Activated naive CD4-positive, alpha-beta T cell treated with anti-CD3 and anti-CD28 coated beads, Interleukin-2, amount 10 ng/mL, durations not matched to agents 5 hours and 36 hours (primary cell): Measurements from ENCODE around the gene ADIPOQ. TPM values are rescaled to one million over a fixed set of nuclear protein-coding genes. Genes with fewer than 3 reads are reported as not detected.

Source experiments
- total RNA-seq, 2 experiments: library from RNA; stranded (reverse); gene quantifications; one replicate each; pipeline ENCODE4 v1.2.3, GENCODE V29; 2021

ADIPOQ gene
- not detected for total RNA-seq

DNA sequence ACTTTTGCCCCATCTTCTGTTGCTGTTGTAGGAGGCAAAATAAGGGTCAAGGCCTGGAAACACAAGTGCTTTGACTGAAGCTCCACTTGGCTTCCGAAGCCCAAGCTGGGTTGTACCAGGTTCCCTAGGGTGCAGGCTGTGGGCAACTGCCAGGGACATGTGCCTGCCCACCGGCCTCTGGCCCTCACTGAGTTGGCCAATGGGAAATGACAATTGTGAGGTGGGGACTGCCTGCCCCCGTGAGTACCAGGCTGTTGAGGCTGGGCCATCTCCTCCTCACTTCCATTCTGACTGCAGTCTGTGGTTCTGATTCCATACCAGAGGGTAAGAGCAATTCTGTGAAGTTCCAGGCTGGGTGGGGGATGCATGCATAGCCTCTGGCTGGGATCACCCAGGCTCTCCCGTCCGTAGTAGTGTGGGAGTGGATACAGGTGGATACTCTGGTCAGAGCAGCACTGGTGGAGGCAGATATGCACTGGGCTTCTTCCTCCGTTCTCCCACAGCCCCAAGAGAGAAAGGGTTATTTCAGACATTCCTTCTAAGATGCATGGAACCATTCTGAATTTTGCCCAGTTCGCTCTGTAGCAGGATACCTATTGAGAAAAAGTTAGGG, at the start of gene ADIPOQ:
Gene ADIPOQ, plus strand, starts transcription at position 285 of the 613 bp plus-strand sequence. CDS start 10,349 bp downstream, outside the sequence.

DNA sequence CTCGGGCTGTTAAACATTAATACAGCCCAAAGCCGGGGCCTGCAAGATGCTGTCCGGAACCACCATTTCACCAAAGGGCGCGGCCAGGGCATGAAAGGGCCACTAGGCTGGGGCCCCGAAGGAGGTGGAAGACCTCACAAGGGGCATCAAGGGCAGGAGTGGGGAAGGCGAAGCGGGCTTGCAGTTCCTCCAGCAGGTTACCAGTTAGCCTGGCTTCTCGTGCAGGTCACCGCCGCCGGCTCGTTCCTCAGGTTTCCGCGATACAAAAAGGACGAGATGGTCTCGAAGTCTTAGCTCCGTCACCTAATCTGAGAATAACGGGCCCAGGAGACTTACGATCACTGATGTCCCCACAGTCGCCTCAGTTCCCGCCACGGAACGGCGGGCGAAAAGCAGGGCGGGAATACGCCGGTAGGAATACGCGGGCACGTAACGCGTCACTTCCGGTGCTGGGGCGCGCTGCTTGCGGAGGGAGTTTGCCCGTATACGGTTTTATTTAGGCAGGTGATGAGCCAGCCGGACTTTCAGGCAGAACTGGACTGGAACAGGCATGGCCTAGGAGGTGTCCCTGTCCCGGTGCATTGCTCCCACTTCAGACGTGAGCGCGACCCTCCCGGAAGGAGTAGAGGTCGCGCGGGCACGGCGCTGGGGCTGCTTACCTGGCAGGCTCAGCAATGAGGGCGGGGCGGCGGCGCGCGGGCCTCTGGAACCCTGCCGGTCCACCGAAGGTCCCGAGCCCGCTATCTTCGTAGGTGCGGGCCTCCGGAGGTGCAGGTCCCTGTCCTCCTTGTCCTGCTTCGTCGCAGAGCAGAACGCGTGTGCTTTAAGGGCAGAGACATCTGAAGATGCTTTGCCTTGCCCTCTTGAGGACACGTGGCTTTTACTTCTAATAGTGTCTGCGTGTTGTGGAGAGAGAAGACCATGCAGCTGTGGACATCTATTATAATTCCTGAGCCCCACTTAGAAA, 36.1 kb upstream of the ADIPOQ start, which contains the start of gene RFC4:
Gene RFC4, minus strand, starts transcription at position 394 of the 967 bp plus-strand sequence. CDS start 1,769 bp downstream, outside the sequence.

Other genes with a start within 250 kb of the ADIPOQ start
- not detected for gene AHSG, start 229.7 kb upstream of the ADIPOQ start, total RNA-seq
- not detected for gene FETUB, start 202.3 kb upstream of the ADIPOQ start, total RNA-seq
- gene HRG, start 176.7 kb upstream of the ADIPOQ start, total RNA-seq = not detected
- not detected for gene KNG1, start 125.4 kb upstream of the ADIPOQ start, total RNA-seq
- gene EIF4A2, start 59.1 kb upstream of the ADIPOQ start, total RNA-seq = 100 to 1,000 TPM; 392 to 397 TPM
- 10 to 100 TPM; 54.7 to 58.5 TPM for gene RFC4, start 36.2 kb upstream of the ADIPOQ start, total RNA-seq
- gene ST6GAL1, start 87.8 kb downstream of the ADIPOQ start, total RNA-seq = 100 to 1,000 TPM; 153 TPM